A549 (cell line): ENCODE results near the gene ASB7. TPM values are rescaled to one million over a fixed set of nuclear protein-coding genes. Genes with fewer than 3 reads are reported as not detected.

Source experiments
- ATAC-seq, 2 experiments: fragments of 200-7000 bp in 1 of 2; fragments of >200 bp in 1 of 2; cut with Nextera tagmentation in 1 of 2; cut with Tn5 transposase in 1 of 2; 3 replicates each; pipeline versions ENCODE4 v1.8.0 to v1.9.1; 2018 to 2020; ENCODE audit warnings: mild to moderate bottlenecking in 1 of 2, moderate library complexity in 1 of 2
- CTCF ChIA-PET: fragments of 300-600 bp; sonication (Branson Sonifier 250); formaldehyde crosslinking; extraction: SDS; loops from one replicate; lab custom pipeline; 2021; ENCODE audit warnings: antibody characterized with exemption, inconsistent platforms; lab: Yijun Ruan, JAX
- POLR2A ChIA-PET: fragments of 350-600 bp; formaldehyde crosslinking; extraction: SDS; loops from one replicate; lab custom pipeline; 2021; ENCODE audit warnings: antibody characterized with exemption, inconsistent platforms; lab: Yijun Ruan, JAX
- DNase-seq, 2 experiments: peaks; one replicate each; pipeline versions ENCODE4 v3.0.0 to v3.0.0-alpha.2; 2011 to 2016; ENCODE audit warnings: low read depth in 1 of 2, low spot score in 1 of 2
- FAIRE-seq: peaks from 2 replicates; lab custom pipeline; 2011; peaks lifted over from hg19 to GRCh38; lab: Jason Lieb, UNC
- H3K27ac ChIP-seq, 2 experiments: fragments of >200 bp; sonication (Bioruptor Twin); formaldehyde crosslinking; 3 replicates each; pipeline ENCODE4 v1.5.1; 2016 to 2017
- H3K4me1 ChIP-seq: fragments of >200 bp; sonication (Bioruptor Twin); formaldehyde crosslinking; 3 replicates; pipeline ENCODE4 v1.6.1; 2016
- H3K4me2 ChIP-seq: fragments of >200 bp; sonication (Bioruptor Twin); formaldehyde crosslinking; 3 replicates; pipeline ENCODE4 v1.6.1; 2016
- H3K4me3 ChIP-seq: fragments of >200 bp; sonication (Bioruptor Twin); formaldehyde crosslinking; 3 replicates; pipeline ENCODE4 v1.5.1; 2016
- H3K9me3 ChIP-seq: fragments of >200 bp; sonication (Bioruptor Twin); formaldehyde crosslinking; 3 replicates; pipeline ENCODE4 v1.6.1; 2016
- CBX2 ChIP-seq: fragments of 200-600 bp; sonication (generic); IDR thresholded peaks from 2 replicates; pipeline ENCODE4 v1.6.1; 2016; ENCODE audit warnings: low read depth, mild to moderate bottlenecking, borderline replicate concordance
- EHF ChIP-seq: fragments of 250-450 bp; sonication (Bioruptor Pico); IDR thresholded peaks from 2 replicates; pipeline ENCODE4 v1.5.0; 2020; ENCODE audit warnings: mild to moderate bottlenecking
- FOSB ChIP-seq: fragments of 250-450 bp; sonication (Bioruptor Pico); IDR thresholded peaks from 2 replicates; pipeline ENCODE4 v1.5.0; 2020; ENCODE audit warnings: mild to moderate bottlenecking, moderate library complexity
- FOSL2 ChIP-seq, 2 experiments: fragments of 450-650 bp in 1 of 2; fragments of >200 bp in 1 of 2; sonication (Bioruptor Twin) in 1 of 2; formaldehyde crosslinking; IDR thresholded peaks; 2 replicates each; pipeline versions ENCODE4 v1.5.0 to v1.6.1; 2016 to 2020; ENCODE audit warnings: mild to moderate bottlenecking in 1 of 2, moderate library complexity in 1 of 2
- FOXS1 ChIP-seq: fragments of 250-450 bp; sonication (Bioruptor Pico); IDR thresholded peaks from 2 replicates; pipeline ENCODE4 v1.5.0; 2020; ENCODE audit warnings: mild to moderate bottlenecking, moderate library complexity
- GATA3 ChIP-seq: IDR thresholded peaks from 2 replicates; pipeline ENCODE4 v1.6.1; 2012; ENCODE audit warnings: borderline replicate concordance
- HES2 ChIP-seq: fragments of >200 bp; sonication (Bioruptor Twin); formaldehyde crosslinking; IDR thresholded peaks from 2 replicates; pipeline ENCODE4 v1.6.1; 2016
- HOXA7 ChIP-seq: fragments of 250-450 bp; sonication (Bioruptor Pico); IDR thresholded peaks from 2 replicates; pipeline ENCODE4 v1.5.0; 2020; ENCODE audit warnings: mild to moderate bottlenecking, moderate library complexity
- MAFK ChIP-seq: fragments of 450-650 bp; IDR thresholded peaks from 2 replicates; pipeline ENCODE4 v1.6.1; 2014; ENCODE audit not compliant: partially characterized antibody
- MAZ ChIP-seq: fragments of 150-350 bp; IDR thresholded peaks from 2 replicates; pipeline ENCODE4 v1.6.1; 2014; ENCODE audit warnings: antibody characterized with exemption, low read depth, low read length, borderline replicate concordance
- NFE2L2 ChIP-seq: fragments of 150-350 bp; conservative IDR thresholded peaks from 2 replicates; pipeline ENCODE4 v1.6.1; 2014; ENCODE audit warnings: low read length
- NR3C1 ChIP-seq: fragments of >200 bp; sonication (Bioruptor Twin); formaldehyde crosslinking; IDR thresholded peaks from 3 replicates; pipeline ENCODE4 v1.6.1; 2017
- PBX3 ChIP-seq: IDR thresholded peaks from 2 replicates; pipeline ENCODE4 v1.6.1; 2012
- POLR2A ChIP-seq: IDR thresholded peaks from 2 replicates; pipeline ENCODE4 v1.6.1; 2012; ENCODE audit warnings: mild to moderate bottlenecking, low read length
- POLR2AphosphoS2 ChIP-seq: conservative IDR thresholded peaks from 2 replicates; pipeline ENCODE4 v1.6.1; 2012; ENCODE audit warnings: low read length, improper control_type of control experiment, inconsistent platforms
- RARB ChIP-seq: fragments of 250-450 bp; sonication (Bioruptor Pico); IDR thresholded peaks from 2 replicates; pipeline ENCODE4 v1.8.0; 2021; ENCODE audit warnings: mild to moderate bottlenecking, moderate library complexity
- SMC3 ChIP-seq: fragments of >200 bp; sonication (Bioruptor Twin); formaldehyde crosslinking; IDR thresholded peaks from 3 replicates; pipeline ENCODE4 v1.6.1; 2018; ENCODE audit warnings: inconsistent platforms
- SREBF2 ChIP-seq: fragments of 450-650 bp; IDR thresholded peaks from 2 replicates; pipeline ENCODE4 v1.6.1; 2014; ENCODE audit warnings: mild to moderate bottlenecking, moderate library complexity
- TFCP2L1 ChIP-seq: fragments of 250-450 bp; sonication (Bioruptor Pico); IDR thresholded peaks from 2 replicates; pipeline ENCODE4 v1.5.0; 2021; ENCODE audit warnings: mild to moderate bottlenecking
- ZC3H11A ChIP-seq: fragments of 450-650 bp; IDR thresholded peaks from 2 replicates; pipeline ENCODE4 v1.6.1; 2014; ENCODE audit warnings: antibody characterized with exemption, mild to moderate bottlenecking
- ZSCAN20 ChIP-seq: fragments of 250-450 bp; sonication (Bioruptor Pico); IDR thresholded peaks from 2 replicates; pipeline ENCODE4 v1.8.0; 2022; ENCODE audit warnings: mild to moderate bottlenecking, moderate library complexity
- WGBS: methylation state at CpG from one replicate; pipeline ENCODE4 v1.1.6; 2017; ENCODE audit errors: missing lambda C conversion rate; 5-methylcytosine and 5-hydroxymethylcytosine counted together
- polyA plus RNA-seq, 4 experiments: library from polyadenylated mRNA; depleted of rRNA in 3 of 4; stranded (reverse); fragments of >200 nt; fragmentation: RNase III in 1 of 4; extraction: RNeasy Plus Mini Kit Qiagen cat#74134 plus additional on column Dnase treatment in 1 of 4; gene quantifications; 2 replicates in 3 of 4; 3 replicates in 1 of 4; pipeline ENCODE4 v1.2.3, GENCODE V29; 2011 to 2017

Gene ASB7
- polyA plus RNA-seq, 2 of the 4 experiments (the other 2 are of a cell fraction), result 9.2 to 21.6 TPM

GRCh38 chr15:100687582-100688141 lies 85.3 kb downstream of the ASB7 start:
- ATAC-seq (0 out of 6 replicates have a peak, but pooled peaks of 1 of the 2 experiments have one; percentile 25), DNase-seq (no peak), FAIRE-seq (no peak)
- H3K4me1 ChIP-seq, result 0 out of 3 replicates have a peak, but pooled peaks cover 4% of the 10 kb centered on the region
- H3K27ac ChIP-seq, result no peak overlapping the region
- ChIA-PET CTCF (interaction anchor here (0.6 to 2.5 kb wide), 5 partner anchors 15 to 321 kb away, joined by 3 to 9 read pairs (median 4); no protein-coding TSS in a partner anchor), POLR2A (no interaction called here)
- no peak overlapping the region for H3K4me2 ChIP-seq
- no peaks in the 10 kb centered on the region for H3K9me3 ChIP-seq
- TF ChIP-seq SMC3 (no peak), PBX3 (no peak)
- WGBS, result 69% methylated on average over 11 of the region's 11 CpGs
- H3K4me3 ChIP-seq, result no peak overlapping the region

- TF ChIP-seq FOSB (CRISPR knock-in tag), result no peak
- no peak for TF ChIP-seq ZC3H11A
- TF ChIP-seq RARB (CRISPR knock-in tag), result no peak
- WGBS, result 70% methylated on average over 13 of the region's 13 CpGs
- FAIRE-seq, result no peak
- Histone ChIP-seq H3K4me2 (no peak overlapping the region), H3K9me3 (no peaks in the 10 kb centered on the region), H3K4me1 (0 out of 3 replicates have a peak, but pooled peaks cover 4% of the 10 kb centered on the region), H3K4me3 (no peak overlapping the region), H3K27ac (0 out of 6 replicates have a peak overlapping the region, but pooled peaks of 1 of the 2 experiments have one; percentile 5)
- ChIA-PET CTCF (interaction anchor here (0.6 to 2.5 kb wide), 3 partner anchors 17 to 320 kb away, joined by 3 to 9 read pairs (median 4); no protein-coding TSS in a partner anchor), POLR2A (no interaction called here)
- no peak for ATAC-seq
- DNase-seq, result no peak
Observed at GRCh38 chr15:100688549-100689120, 86.2 kb downstream of the ASB7 start.

- Histone ChIP-seq H3K4me3 (no peak overlapping the region), H3K4me1 (0 out of 3 replicates have a peak, but pooled peaks cover 4% of the 10 kb centered on the region), H3K9me3 (no peaks in the 10 kb centered on the region), H3K27ac (no peak overlapping the region), H3K4me2 (no peak overlapping the region)
- TF ChIP-seq POLR2AphosphoS2 (no peak), FOXS1 (CRISPR knock-in tag) (no peak), SREBF2 (no peak), HES2 (no peak), NR3C1 (no peak), GATA3 (no peak), MAZ (no peak), FOSL2 (IDR thresholded peaks at IDR 0.05) (no peak), FOSL2 (CRISPR knock-in tag; IDR thresholded peaks at IDR 0.05) (no peak), TFCP2L1 (CRISPR knock-in tag) (no peak), EHF (CRISPR knock-in tag) (no peak), MAFK (no peak), HOXA7 (CRISPR knock-in tag) (no peak), CBX2 (no peak), ZSCAN20 (CRISPR knock-in tag) (no peak), NFE2L2 (no peak), POLR2A (no peak)
- WGBS, result 88% methylated on average over 11 of the region's 11 CpGs
- no peak for DNase-seq
- ChIA-PET CTCF (interaction anchor here (0.6 to 2.5 kb wide), 2 partner anchors 17 to 628 kb away, joined by 3 to 9 read pairs; no protein-coding TSS in a partner anchor), POLR2A (no interaction called here)
- ATAC-seq, result no peak
- no peak for FAIRE-seq
Observed at GRCh38 chr15:100689131-100689899, 86.9 kb downstream of the ASB7 start.
